ENCODE measurements around the gene MMP14.

DNA sequence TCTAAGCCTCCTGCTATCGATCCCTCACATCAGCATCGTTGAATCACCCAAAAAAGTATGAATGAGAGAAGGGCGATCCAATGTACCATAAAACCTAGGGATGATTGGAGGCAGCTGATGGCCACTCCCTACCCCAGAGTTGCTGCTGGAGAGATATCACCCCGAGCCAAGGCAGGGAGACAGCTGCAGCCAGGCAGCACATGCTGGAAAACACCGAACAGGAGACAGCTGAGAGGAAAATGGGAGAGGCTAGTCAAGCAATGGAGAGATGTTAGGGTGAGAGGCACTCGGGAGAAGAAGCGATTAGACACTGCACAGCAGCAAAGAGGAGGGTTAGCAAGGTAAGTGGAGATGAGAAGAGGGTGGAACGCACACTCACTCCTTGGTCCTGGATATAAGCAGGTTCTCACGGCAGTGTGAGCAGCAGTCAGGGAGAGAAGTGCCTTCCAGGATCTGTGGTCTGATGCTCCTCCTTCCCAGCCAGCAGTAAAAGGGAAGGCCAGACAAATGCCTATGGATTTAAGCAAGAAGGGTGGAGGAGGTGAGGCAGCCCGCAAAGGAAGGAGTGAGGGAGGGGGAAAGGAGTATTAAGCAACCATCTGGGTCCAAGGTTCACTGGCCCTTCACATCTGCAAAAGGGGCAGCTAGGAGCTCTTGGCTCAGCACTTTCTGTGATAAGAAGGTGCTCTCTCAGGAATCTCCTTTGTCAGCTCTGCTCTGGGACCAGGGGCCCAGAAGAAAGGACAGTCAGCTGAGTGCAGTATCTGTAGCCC is 21.3 kb upstream of the MMP14 start, which contains the start of gene SLC7A7:
- TF ChIP-seq SIN3A (IDR thresholded peaks at IDR 0.05; ENCODE audit: borderline replicate concordance, insufficient read depth, low read length) (no peak), TAF1 (IDR thresholded peaks at IDR 0.05; ENCODE audit: borderline replicate concordance, insufficient read depth, low read length) (no peak)
- TF ChIP-seq, protein P1, sequence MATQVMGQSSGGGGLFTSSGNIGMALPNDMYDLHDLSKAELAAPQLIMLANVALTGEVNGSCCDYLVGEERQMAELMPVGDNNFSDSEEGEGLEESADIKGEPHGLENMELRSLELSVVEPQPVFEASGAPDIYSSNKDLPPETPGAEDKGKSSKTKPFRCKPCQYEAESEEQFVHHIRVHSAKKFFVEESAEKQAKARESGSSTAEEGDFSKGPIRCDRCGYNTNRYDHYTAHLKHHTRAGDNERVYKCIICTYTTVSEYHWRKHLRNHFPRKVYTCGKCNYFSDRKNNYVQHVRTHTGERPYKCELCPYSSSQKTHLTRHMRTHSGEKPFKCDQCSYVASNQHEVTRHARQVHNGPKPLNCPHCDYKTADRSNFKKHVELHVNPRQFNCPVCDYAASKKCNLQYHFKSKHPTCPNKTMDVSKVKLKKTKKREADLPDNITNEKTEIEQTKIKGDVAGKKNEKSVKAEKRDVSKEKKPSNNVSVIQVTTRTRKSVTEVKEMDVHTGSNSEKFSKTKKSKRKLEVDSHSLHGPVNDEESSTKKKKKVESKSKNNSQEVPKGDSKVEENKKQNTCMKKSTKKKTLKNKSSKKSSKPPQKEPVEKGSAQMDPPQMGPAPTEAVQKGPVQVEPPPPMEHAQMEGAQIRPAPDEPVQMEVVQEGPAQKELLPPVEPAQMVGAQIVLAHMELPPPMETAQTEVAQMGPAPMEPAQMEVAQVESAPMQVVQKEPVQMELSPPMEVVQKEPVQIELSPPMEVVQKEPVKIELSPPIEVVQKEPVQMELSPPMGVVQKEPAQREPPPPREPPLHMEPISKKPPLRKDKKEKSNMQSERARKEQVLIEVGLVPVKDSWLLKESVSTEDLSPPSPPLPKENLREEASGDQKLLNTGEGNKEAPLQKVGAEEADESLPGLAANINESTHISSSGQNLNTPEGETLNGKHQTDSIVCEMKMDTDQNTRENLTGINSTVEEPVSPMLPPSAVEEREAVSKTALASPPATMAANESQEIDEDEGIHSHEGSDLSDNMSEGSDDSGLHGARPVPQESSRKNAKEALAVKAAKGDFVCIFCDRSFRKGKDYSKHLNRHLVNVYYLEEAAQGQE (IDR thresholded peaks at IDR 0.05; ENCODE audit: insufficient read depth in 1 of 2, low read depth in 2 of 2, low read length in 2 of 2), result no peak

Data from PFSK-1 (cell line).